ENCODE measurements around the gene AFMID. TPM values are rescaled to one million over a fixed set of nuclear protein-coding genes. Genes with fewer than 3 reads are reported as not detected.

Gene AFMID
- total and polyA plus RNA-seq, 9 of the 15 experiments (the other 6 are each of a cell fraction or from before 2014, with no cell fraction given) = 62.1 to 188 (median 74.4) TPM

GRCh38 chr17:78144147-78144719 is 42.9 kb upstream of the AFMID start (continued):
- TF ChIP-seq DMBX1 (CRISPR knock-in tag; IDR thresholded peaks at IDR 0.05; ENCODE audit: borderline replicate concordance) = peak; percentile 70; the same call in 1 of the 2 replicates
- no peak for TF ChIP-seq TEAD4 (IDR thresholded peaks at IDR 0.05; ENCODE audit: low read length)
- TF ChIP-seq TEAD4 (CRISPR knock-in tag; IDR thresholded peaks at IDR 0.05; ENCODE audit: borderline replicate concordance) = no peak
- TF ChIP-seq, protein P1, sequence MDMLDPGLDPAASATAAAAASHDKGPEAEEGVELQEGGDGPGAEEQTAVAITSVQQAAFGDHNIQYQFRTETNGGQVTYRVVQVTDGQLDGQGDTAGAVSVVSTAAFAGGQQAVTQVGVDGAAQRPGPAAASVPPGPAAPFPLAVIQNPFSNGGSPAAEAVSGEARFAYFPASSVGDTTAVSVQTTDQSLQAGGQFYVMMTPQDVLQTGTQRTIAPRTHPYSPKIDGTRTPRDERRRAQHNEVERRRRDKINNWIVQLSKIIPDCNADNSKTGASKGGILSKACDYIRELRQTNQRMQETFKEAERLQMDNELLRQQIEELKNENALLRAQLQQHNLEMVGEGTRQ (CRISPR knock-in tag; IDR thresholded peaks at IDR 0.05) = 0 out of 2 replicates have a peak, but pooled peaks have one; percentile 15
- TF ChIP-seq, protein P2, sequence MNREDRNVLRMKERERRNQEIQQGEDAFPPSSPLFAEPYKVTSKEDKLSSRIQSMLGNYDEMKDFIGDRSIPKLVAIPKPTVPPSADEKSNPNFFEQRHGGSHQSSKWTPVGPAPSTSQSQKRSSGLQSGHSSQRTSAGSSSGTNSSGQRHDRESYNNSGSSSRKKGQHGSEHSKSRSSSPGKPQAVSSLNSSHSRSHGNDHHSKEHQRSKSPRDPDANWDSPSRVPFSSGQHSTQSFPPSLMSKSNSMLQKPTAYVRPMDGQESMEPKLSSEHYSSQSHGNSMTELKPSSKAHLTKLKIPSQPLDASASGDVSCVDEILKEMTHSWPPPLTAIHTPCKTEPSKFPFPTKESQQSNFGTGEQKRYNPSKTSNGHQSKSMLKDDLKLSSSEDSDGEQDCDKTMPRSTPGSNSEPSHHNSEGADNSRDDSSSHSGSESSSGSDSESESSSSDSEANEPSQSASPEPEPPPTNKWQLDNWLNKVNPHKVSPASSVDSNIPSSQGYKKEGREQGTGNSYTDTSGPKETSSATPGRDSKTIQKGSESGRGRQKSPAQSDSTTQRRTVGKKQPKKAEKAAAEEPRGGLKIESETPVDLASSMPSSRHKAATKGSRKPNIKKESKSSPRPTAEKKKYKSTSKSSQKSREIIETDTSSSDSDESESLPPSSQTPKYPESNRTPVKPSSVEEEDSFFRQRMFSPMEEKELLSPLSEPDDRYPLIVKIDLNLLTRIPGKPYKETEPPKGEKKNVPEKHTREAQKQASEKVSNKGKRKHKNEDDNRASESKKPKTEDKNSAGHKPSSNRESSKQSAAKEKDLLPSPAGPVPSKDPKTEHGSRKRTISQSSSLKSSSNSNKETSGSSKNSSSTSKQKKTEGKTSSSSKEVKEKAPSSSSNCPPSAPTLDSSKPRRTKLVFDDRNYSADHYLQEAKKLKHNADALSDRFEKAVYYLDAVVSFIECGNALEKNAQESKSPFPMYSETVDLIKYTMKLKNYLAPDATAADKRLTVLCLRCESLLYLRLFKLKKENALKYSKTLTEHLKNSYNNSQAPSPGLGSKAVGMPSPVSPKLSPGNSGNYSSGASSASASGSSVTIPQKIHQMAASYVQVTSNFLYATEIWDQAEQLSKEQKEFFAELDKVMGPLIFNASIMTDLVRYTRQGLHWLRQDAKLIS (CRISPR knock-in tag; IDR thresholded peaks at IDR 0.05) = no peak
- peak; percentile 48 for TF ChIP-seq MEIS2 (IDR thresholded peaks at IDR 0.05; ENCODE audit: partially characterized antibody)
- TF ChIP-seq, protein P3, sequence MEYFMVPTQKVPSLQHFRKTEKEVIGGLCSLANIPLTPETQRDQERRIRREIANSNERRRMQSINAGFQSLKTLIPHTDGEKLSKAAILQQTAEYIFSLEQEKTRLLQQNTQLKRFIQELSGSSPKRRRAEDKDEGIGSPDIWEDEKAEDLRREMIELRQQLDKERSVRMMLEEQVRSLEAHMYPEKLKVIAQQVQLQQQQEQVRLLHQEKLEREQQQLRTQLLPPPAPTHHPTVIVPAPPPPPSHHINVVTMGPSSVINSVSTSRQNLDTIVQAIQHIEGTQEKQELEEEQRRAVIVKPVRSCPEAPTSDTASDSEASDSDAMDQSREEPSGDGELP (CRISPR knock-in tag; IDR thresholded peaks at IDR 0.05; ENCODE audit: borderline replicate concordance) = peak; percentile 54; the same call in 1 of the 2 replicates
- TF ChIP-seq TEAD2 (tag; IDR thresholded peaks at IDR 0.05) = no peak
- peak; percentile 72 for TF ChIP-seq ESRRA (IDR thresholded peaks at IDR 0.05; ENCODE audit: borderline replicate concordance, low read depth)
- 0 out of 2 replicates have a peak, but pooled peaks have one; percentile 25 for TF ChIP-seq ZNF740 (CRISPR knock-in tag; IDR thresholded peaks at IDR 0.05)
- TF ChIP-seq ZNF740 (tag; IDR thresholded peaks at IDR 0.05) = no peak
- TF ChIP-seq NUFIP1 (IDR thresholded peaks at IDR 0.05; ENCODE audit: partially characterized antibody) = no peak
- TF ChIP-seq U2AF2 (optimal IDR thresholded peaks at IDR 0.05; ENCODE audit: low read depth, low read length) = no peak
- TF ChIP-seq CHD4 (IDR thresholded peaks at IDR 0.05; ENCODE audit: insufficient read depth, insufficient replicate concordance, low read depth, low read length, poor library complexity, severe bottlenecking) = no peak
- TF ChIP-seq ZKSCAN8 (CRISPR knock-in tag; IDR thresholded peaks at IDR 0.05) = no peak
- TF ChIP-seq, protein P4, sequence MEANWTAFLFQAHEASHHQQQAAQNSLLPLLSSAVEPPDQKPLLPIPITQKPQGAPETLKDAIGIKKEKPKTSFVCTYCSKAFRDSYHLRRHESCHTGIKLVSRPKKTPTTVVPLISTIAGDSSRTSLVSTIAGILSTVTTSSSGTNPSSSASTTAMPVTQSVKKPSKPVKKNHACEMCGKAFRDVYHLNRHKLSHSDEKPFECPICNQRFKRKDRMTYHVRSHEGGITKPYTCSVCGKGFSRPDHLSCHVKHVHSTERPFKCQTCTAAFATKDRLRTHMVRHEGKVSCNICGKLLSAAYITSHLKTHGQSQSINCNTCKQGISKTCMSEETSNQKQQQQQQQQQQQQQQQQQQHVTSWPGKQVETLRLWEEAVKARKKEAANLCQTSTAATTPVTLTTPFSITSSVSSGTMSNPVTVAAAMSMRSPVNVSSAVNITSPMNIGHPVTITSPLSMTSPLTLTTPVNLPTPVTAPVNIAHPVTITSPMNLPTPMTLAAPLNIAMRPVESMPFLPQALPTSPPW (CRISPR knock-in tag; IDR thresholded peaks at IDR 0.05) = peak; percentile 34; the same call in 1 of the 2 replicates
- TF ChIP-seq ARID1B (IDR thresholded peaks at IDR 0.05) = peak; percentile 31; the same call in 1 of the 2 replicates
- TF ChIP-seq EP400 (IDR thresholded peaks at IDR 0.05) = peak; percentile 57; the same call in 1 of the 2 replicates
- TF ChIP-seq LCOR (CRISPR knock-in tag; IDR thresholded peaks at IDR 0.05) = no peak
- no peak for TF ChIP-seq PHB (CRISPR knock-in tag; IDR thresholded peaks at IDR 0.05)
